ENCODE data around the gene MCU.
"Not testable (repeated sequence)": the region's sequence is repeated elsewhere in the genome, so short reads cannot be mapped to it uniquely, and the experiment has no call there.

The MCU gene

DNA sequence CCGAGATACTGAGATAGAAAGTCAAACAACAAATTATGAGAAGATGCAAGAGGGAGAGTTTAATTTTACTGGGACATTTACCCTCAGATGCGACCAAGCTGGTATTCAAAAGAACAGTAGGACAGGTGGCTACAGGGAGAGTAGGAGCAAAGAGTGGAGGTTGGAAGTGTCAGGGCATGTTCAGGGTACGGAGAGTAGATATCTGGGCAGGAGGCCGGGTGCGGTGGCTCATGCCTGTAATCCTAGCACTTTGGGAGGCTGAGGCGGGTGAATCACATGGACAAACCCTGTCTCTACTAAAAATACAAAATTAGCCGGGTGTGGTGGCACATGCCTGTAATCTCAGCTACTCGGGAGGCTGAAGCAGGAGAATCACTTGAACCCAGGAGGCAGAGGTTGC is 5.5 kb upstream of the MCU start:
- in situ Hi-C loops (cut with HindIII; ENCODE audit: low sequenced_read_pairs), result not testable (repeated sequence)

DNA sequence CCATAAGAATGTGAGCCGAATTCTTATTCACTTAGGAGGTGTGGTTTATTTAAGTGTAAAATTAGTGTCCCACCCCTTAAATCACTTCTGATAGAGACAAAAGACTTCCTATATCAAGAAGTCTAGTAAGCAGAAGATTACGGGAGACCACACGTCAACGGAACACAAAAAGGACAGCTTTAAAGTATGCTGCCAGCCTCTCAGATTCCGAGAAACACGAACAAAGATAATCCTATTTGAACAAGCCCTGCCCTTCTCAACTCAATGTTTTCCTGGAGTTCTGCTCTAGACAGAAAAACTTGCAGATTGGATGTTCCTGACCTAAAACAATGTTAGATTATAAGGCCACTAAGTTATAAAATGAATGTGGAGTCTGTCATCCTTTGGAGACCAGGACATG is 4.9 kb upstream of the MCU start:
- in situ Hi-C loops (cut with HindIII; ENCODE audit: low sequenced_read_pairs), result no loop called here

- in situ Hi-C loops (cut with HindIII; ENCODE audit: low sequenced_read_pairs), result no loop called here
These were observed 3.7 kb upstream of the MCU start for GRCh38 chr10:72688208-72688651.

- in situ Hi-C loops (cut with HindIII; ENCODE audit: low sequenced_read_pairs), result no loop called here
These were observed 2.3 kb upstream of the MCU start for GRCh38 chr10:72689660-72690059.

DNA sequence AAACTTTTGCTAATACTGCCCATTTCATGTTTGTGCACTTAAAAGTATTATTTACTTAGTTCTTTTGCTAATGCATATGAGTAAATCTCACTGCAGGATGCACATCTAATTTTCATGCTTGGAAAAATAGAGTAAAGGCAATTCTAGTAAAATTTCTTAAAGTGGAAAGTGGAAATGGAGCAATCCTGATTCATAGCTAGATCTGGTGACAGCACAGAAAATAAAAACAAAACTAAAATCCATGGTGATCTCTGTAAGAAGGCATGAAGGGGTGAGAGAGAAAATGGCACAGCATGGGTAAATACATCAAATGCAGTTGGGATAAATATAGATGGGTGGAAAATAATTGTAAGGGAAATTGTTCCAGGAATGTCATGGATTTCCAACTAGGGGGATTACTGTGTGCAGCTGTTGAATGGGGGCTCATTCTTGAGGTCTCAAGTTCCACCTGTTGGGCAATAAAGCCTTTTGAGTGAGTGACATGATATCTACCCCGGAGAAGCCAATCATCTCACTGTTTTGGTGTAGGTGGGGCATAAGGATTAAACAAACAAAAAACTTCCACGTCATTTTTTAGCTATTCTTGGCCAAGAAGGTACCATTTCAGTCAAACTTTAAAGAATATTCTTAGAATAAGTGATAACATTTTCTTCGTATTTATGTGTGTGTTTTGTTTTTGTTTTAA is 1.7 kb upstream of the MCU start:
- in situ Hi-C loops (cut with HindIII; ENCODE audit: low sequenced_read_pairs), result no loop called here

DNA sequence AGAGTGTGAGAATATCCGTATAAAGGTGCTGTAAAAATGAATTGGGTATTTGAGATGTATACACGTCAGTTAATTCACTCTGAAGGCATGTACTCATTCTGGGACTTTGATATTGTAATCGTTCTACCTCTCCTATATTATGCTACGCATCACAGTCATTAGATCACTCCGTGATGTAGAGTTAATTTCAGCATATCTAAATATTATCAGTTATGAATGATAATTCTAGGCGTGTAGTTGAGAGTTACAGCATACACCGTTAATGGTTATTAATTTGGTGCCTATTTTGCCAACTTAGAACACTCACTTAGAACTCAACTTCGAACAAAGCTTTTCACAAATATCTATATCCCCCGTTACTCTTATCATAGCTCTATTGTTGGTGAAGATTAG is 477 bp upstream of the MCU start:
- in situ Hi-C loops (cut with HindIII; ENCODE audit: low sequenced_read_pairs), result no loop called here

DNA sequence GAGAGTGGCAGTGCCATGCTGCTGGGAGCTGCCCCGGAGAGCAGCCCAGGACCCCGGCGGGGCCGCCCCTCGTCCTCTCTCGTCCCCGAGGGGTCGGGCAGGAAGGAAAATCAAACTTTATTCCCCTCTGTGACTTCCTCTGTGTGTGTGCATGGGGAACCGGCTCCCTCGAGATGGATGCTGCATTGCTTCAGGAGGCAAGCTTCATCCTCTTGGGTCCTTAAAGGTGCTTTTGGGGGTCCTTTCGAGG is 726 bp downstream of the MCU start:
- in situ Hi-C loops (cut with HindIII; ENCODE audit: low sequenced_read_pairs), result no loop called here

DNA sequence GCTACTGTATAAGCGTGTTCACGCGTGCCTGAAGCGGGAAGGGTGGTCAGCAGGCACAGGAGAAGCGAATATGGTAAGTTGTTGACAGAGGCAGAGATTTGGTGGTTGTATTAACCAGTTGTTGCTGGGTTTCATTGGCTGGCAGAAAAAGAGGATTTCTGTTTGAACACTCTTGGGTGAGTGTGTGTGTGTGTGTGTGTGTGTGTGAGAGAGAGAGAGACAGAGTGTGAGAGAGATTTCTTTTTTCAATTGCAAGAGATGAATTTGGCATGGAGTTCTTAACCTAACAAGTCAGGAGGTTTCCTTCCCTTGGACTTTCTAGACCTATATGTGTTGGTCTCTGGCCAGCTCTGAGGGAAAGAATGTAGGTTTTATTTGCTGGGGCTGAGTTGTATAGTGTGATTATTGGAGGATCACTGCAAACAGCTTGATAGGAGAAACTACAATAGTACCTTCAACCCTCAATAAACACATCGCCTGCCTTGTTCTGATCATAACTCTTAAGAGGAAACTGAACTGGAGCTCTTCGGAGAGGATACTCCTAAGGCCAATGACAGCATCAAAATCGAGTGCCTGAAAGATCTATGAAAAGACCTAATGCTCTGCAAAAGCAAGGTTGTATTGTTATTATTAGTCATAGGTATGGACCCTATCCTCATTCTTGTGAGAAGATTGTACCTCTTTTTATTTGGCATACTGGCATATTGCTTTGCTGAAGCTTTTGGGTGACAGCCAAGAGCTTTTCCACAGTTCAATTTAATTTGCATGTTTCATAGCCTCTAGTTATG is 1.2 kb downstream of the MCU start:
- in situ Hi-C loops (cut with HindIII; ENCODE audit: low sequenced_read_pairs), result no loop called here

- in situ Hi-C loops (cut with HindIII; ENCODE audit: low sequenced_read_pairs), result no loop called here
These were observed 2.8 kb downstream of the MCU start for GRCh38 chr10:72694476-72695369.

DNA sequence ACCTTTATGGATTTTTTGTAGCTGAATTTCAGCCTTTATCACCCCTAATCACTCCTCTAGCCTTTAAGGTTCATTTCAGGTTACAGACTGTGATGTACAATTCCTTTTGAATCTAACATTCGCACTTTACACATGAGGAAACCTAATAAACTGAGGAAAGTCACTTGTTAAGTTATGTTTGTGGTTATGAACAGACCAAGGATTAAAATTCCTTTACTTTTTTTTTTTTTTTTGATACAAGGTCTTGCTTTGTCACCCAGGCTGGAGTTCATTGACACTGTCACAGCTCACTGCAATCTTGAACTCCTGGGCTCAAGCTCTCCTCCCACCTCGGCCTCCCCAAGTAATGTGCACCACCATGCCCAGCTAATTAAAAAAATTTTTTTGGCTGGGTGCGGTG is 3.6 kb downstream of the MCU start:
- in situ Hi-C loops (cut with HindIII; ENCODE audit: low sequenced_read_pairs), result no loop called here

GRCh38 chr10:72697716-72698115 is 5.8 kb downstream of the MCU start:
- in situ Hi-C loops (cut with HindIII; ENCODE audit: low sequenced_read_pairs), result no loop called here

DNA sequence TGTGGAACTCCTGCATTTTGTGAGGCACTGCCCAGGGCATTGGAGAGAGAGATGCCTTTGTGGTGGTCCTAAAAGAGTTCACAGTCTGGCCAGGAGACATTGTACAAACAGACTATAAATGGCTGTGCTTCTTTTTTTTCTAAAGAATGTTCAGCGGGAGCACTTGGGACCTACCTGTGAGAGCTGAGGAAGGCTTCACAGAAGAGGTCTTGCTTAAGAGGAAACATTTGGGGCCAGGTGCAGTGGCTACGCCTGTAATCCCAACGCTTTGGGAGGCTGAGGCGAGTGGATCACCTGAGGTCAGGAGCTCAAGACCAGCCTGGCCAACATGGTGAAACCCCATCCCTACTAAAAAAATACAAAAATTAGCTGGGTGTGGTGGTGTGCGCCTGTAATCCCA is 10.5 kb downstream of the MCU start:
- in situ Hi-C loops (cut with HindIII; ENCODE audit: low sequenced_read_pairs), result not testable (repeated sequence)

DNA sequence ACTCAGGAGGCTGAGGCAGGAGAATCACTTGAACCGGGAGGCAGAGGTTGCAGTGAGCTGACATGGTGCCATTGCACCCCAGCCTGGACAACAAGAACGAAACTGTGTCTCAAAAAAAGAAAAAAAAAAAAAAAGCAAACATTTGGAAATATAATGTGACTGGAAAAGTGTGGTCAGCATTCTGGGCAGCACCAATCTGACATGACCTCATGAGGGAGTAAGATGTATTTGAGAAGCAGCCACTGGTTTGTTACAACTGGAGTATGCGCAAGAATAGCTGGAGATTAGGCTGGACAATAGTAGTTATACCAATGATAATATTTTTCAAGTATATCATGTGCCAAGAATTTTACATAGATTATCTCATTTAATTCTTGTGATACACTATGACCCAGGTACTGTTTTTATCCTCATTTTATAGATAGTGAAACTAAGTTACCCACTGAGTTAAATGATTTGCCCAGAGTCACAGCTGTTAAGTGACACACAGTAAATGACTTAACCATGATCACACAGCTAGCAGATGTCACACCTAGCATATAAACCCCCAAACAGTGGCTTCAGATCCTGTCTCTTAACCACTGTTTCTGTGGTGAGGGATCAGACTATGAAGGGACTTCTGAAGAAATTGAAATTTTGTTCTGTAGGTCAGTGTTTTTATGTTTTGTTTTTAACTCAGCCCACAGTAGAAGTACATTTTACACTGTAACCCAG is 11.1 kb downstream of the MCU start:
- in situ Hi-C loops (cut with HindIII; ENCODE audit: low sequenced_read_pairs), result no loop called here

- in situ Hi-C loops (cut with HindIII; ENCODE audit: low sequenced_read_pairs), result no loop called here
These were observed 12.2 kb downstream of the MCU start for GRCh38 chr10:72704117-72704516.

GRCh38 chr10:72709041-72709440 is 17.1 kb downstream of the MCU start:
- in situ Hi-C loops (cut with HindIII; ENCODE audit: low sequenced_read_pairs), result no loop called here

- in situ Hi-C loops (cut with HindIII; ENCODE audit: low sequenced_read_pairs), result no loop called here
These were observed 20.2 kb downstream of the MCU start for GRCh38 chr10:72712136-72712535.

GRCh38 chr10:72719941-72720592 is 28.1 kb downstream of the MCU start:
- in situ Hi-C loops (cut with HindIII; ENCODE audit: low sequenced_read_pairs), result loop anchor here (5.0 kb wide), 2 partner anchors 62 to 88 kb away; no protein-coding TSS in a partner anchor

DNA sequence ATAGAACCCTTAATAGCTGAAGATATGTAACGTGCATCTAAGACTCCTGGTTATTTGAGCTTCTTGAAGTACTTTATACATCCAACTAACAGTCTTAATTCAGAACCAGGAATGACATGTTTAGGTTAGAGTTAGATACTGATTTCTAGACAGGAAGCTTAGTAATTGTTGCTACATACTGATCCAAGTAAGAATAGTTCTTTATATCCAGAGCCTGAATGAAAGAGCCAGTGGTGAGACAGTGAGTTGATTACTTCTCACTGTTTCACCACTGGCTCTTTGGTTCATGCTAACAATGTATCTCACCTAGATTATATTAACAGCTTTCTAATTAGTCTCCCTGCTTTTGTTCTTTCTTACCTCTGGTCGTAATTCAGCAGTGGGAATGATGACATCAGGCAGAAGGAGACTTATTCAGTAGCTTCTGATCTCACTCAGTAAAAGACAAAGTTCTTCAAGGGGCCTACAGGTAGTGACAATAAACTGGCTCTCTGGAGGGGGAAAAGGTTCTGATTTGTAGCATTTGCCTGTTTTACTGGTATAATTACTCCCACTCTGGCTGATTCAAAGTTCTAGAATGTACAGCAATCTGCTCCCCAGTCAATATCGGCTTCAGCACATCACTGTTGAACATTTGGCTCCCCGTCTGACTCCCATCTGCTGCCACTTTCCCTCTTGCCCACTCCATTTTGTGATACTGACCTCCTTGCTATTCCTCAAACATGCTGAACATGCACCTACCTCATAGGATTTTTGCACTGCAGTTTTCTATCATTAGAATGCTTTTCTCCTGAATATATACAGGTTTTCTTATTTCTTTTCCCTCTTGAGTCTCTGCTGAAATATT is 29.1 kb downstream of the MCU start:
- in situ Hi-C loops (cut with HindIII; ENCODE audit: low sequenced_read_pairs), result loop anchor here (5.0 kb wide), 2 partner anchors 61 to 89 kb away; no protein-coding TSS in a partner anchor

DNA sequence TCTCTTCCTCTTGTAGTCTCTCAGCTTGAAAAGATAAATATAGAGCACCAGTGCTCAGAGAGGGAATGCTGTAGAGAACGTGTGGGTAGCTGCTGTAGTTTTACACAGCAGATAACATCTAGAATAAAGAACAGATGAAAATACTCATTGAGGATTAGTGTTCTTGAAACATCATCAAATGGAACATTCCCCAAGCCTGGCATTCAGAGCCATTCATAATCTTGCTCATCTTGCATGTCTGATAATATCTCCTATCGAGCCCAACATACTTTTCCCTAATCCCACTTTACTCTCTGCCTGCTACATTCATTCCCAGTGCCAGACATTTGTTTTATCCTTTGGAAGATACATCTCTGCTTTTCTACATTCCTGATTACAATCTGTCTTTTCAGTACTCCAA is 35.2 kb downstream of the MCU start:
- in situ Hi-C loops (cut with HindIII; ENCODE audit: low sequenced_read_pairs), result no loop called here

- in situ Hi-C loops (cut with HindIII; ENCODE audit: low sequenced_read_pairs), result no loop called here
These were observed 36.5 kb downstream of the MCU start for GRCh38 chr10:72728462-72728861.
